K562 (cell line): ENCODE measurements around the gene MPPED1. TPM values are rescaled to one million over a fixed set of nuclear protein-coding genes. Genes with fewer than 3 reads are reported as not detected.

Source experiments
- ATAC-seq: fragments of 200-7000 bp; cut with Tn5 transposase; 3 replicates; pipeline ENCODE4 v1.9.1; 2020; ENCODE audit warnings: moderate library complexity
- BruUV-seq: library from RNA; stranded (reverse); fragments of 400-500 nt; replicated peaks from 2 replicates; lab custom pipeline; 2021; lab: Mats Ljungman, UMichigan
- CTCF ChIA-PET: fragments of 300-600 bp; formaldehyde crosslinking; extraction: SDS; loops from one replicate; lab custom pipeline; 2021; ENCODE audit warnings: low intra/inter-chr PET ratio; lab: Yijun Ruan, JAX
- POLR2A ChIA-PET: fragments of 300-600, 350-650 bp; sonication (Branson Sonifier 250); formaldehyde crosslinking; extraction: SDS; loops from one replicate; lab custom pipeline; 2021; ENCODE audit warnings: antibody characterized with exemption, inconsistent platforms; lab: Yijun Ruan, JAX
- DNase-seq, 4 experiments: peaks; one replicate each; pipeline versions ENCODE4 v3.0.0 to v3.0.0-alpha.2; 2011 to 2018; ENCODE audit warnings: low spot score in 3 of 4, mixed read lengths in 3 of 4; ENCODE audit errors: extremely low read depth in 1 of 4
- FAIRE-seq: peaks from 2 replicates; lab custom pipeline; 2011; peaks lifted over from hg19 to GRCh38; lab: Jason Lieb, UNC
- H2AFZ ChIP-seq: 2 replicates; pipeline ENCODE4 v1.6.0; 2011; ENCODE audit warnings: low read depth, low read length, control low read depth, inconsistent platforms
- H3K27ac ChIP-seq: fragments of 200-600 bp; 3 replicates; pipeline ENCODE4 v1.8.0; 2011; ENCODE audit warnings: low read depth, mild to moderate bottlenecking, control low read depth, inconsistent platforms, low read length, moderate library complexity, mixed read lengths; ENCODE audit errors: extremely low read depth
- H3K27me3 ChIP-seq, 2 experiments: fragments of 300-600 bp in 1 of 2; 2 replicates in 1 of 2; 3 replicates in 1 of 2; pipeline versions ENCODE4 v1.6.0 to v1.8.0; 2011; ENCODE audit warnings: inconsistent platforms in 2 of 2, low read length in 2 of 2, mild to moderate bottlenecking in 1 of 2, mixed read lengths in 1 of 2, moderate library complexity in 1 of 2; ENCODE audit not compliant: control insufficient read depth in 2 of 2, insufficient read depth in 2 of 2
- H3K36me3 ChIP-seq: fragments of 300-600 bp; 3 replicates; pipeline ENCODE4 v1.8.0; 2011; ENCODE audit warnings: mild to moderate bottlenecking, low read length, inconsistent platforms; ENCODE audit not compliant: control insufficient read depth, insufficient read depth
- H3K4me1 ChIP-seq, 2 experiments: fragments of 200-600 bp in 1 of 2; replicated peaks in 1 of 2; 2 replicates in 1 of 2; 3 replicates in 1 of 2; pipeline versions ENCODE4 v1.5.1 to v1.8.0; 2011; ENCODE audit warnings: inconsistent platforms in 2 of 2, low read length in 2 of 2, mild to moderate bottlenecking in 1 of 2, mixed read lengths in 1 of 2, moderate library complexity in 1 of 2; ENCODE audit not compliant: control insufficient read depth in 2 of 2, insufficient read depth in 2 of 2
- H3K4me2 ChIP-seq: 2 replicates; pipeline ENCODE4 v1.6.1; 2011; ENCODE audit warnings: low read length, control low read depth, inconsistent platforms, mixed read lengths; ENCODE audit not compliant: insufficient read depth
- H3K4me3 ChIP-seq: fragments of 200-600 bp; sonication (generic), shearing (Covaris generic); 2 replicates; pipeline ENCODE4 v1.5.1; 2016; ENCODE audit warnings: control low read depth, inconsistent platforms
- H3K79me2 ChIP-seq: fragments of 200-600 bp; 3 replicates; pipeline ENCODE4 v1.8.0; 2011; ENCODE audit warnings: low read length, inconsistent platforms; ENCODE audit not compliant: control insufficient read depth, insufficient read depth
- H3K9ac ChIP-seq, 2 experiments: 2 replicates each; pipeline versions ENCODE4 v1.6.0 to v1.6.1; 2011; ENCODE audit warnings: low read depth in 2 of 2, low read length in 2 of 2, control low read depth in 1 of 2, inconsistent platforms in 1 of 2, mild to moderate bottlenecking in 1 of 2, mixed read lengths in 1 of 2; ENCODE audit not compliant: insufficient read depth in 1 of 2
- H3K9me1 ChIP-seq: one replicate; pipeline ENCODE4 v1.6.0; 2011; ENCODE audit warnings: inconsistent platforms, mild to moderate bottlenecking, low read length, moderate library complexity; ENCODE audit not compliant: control insufficient read depth, insufficient read depth
- H3K9me3 ChIP-seq: replicated peaks from 2 replicates; pipeline ENCODE4 v1.5.1; 2011; ENCODE audit warnings: low read depth, low read length, inconsistent platforms; ENCODE audit not compliant: control insufficient read depth, insufficient read depth
- H4K20me1 ChIP-seq: replicated peaks from 2 replicates; pipeline ENCODE4 v1.6.1; 2011; ENCODE audit warnings: low read length, inconsistent platforms, mixed read lengths; ENCODE audit not compliant: control insufficient read depth, insufficient read depth
- EWSR1 ChIP-seq: fragments of 450-650 bp; IDR thresholded peaks from 2 replicates; pipeline ENCODE4 v1.6.1; 2018; ENCODE audit warnings: borderline replicate concordance, mild to moderate bottlenecking, low read depth, moderate library complexity; ENCODE audit not compliant: partially characterized antibody
- MYBL2 ChIP-seq, 2 experiments: fragments of 450-650 bp in 1 of 2; sonication (generic) in 1 of 2; formaldehyde crosslinking in 1 of 2; IDR thresholded peaks; 2 replicates each; pipeline versions ENCODE4 v1.6.1 to v1.8.1; 2017 to 2022; ENCODE audit warnings: borderline replicate concordance in 1 of 2, inconsistent platforms in 1 of 2, low read depth in 1 of 2, mild to moderate bottlenecking in 1 of 2, missing genetic modification reagents in 1 of 2, moderate library complexity in 1 of 2
- PHF20 ChIP-seq: fragments of 450-650 bp; IDR thresholded peaks from 2 replicates; pipeline ENCODE4 v1.6.1; 2018; ENCODE audit not compliant: partially characterized antibody
- TRIM28 ChIP-seq: fragments of 450-650 bp; IDR thresholded peaks from 2 replicates; pipeline ENCODE4 v1.6.1; 2017
- TSC22D4 ChIP-seq: fragments of 450-650 bp; IDR thresholded peaks from 2 replicates; pipeline ENCODE4 v1.6.1; 2016; ENCODE audit warnings: missing genetic modification characterization, missing biosample characterization, control low read depth
- ZNF830 ChIP-seq: fragments of 250-450 bp; sonication (Bioruptor Pico); IDR thresholded peaks from 2 replicates; pipeline ENCODE4 v1.5.0; 2021; ENCODE audit warnings: mild to moderate bottlenecking
- WGBS: fragments of 100-300 bp; shearing (Covaris generic); methylation state at CpG from one replicate; pipeline ENCODE4 v1.1.6; 2016; ENCODE audit warnings: low coverage, mixed read lengths; ENCODE audit not compliant: insufficient coverage; ENCODE audit errors: missing lambda C conversion rate; 5-methylcytosine and 5-hydroxymethylcytosine counted together
- in situ Hi-C: fragments of 300-500 bp; cut with MboI; formaldehyde crosslinking; loops from 4 replicates; pipeline ENCODE4 v1.15.0; 2018; ENCODE audit warnings: inconsistent platforms, mixed read lengths
- intact Hi-C: fragments of 100-400 bp; cut with micrococcal nuclease; formaldehyde crosslinking; loops from 2 replicates; pipeline ENCODE4 v1.14.2; 2022
- polyA plus RNA-seq, 8 experiments: library from polyadenylated mRNA; depleted of rRNA in 4 of 8; stranded (reverse) in 5 of 8; unstranded in 3 of 8; fragments of >200 nt; fragmentation: Nextera tagmentation in 2 of 8; fragmentation: Illumina TruSeq in 1 of 8; extraction: Ambion mirVana in 2 of 8; extraction: Trizol in 1 of 8; gene quantifications; 2 replicates each; pipeline versions ENCODE4 v1.2.1 to v1.2.3, GENCODE V29; 2011 to 2014; ENCODE audit warnings: inconsistent platforms in 1 of 8, missing spikeins in 1 of 8
- total RNA-seq, 7 experiments: library from RNA; depleted of rRNA in 6 of 7; stranded (reverse); fragments of >200 nt in 6 of 7; fragmentation: Illumina TruSeq in 2 of 7; extraction: Trizol in 2 of 7; gene quantifications; 2 replicates each; pipeline versions ENCODE4 v1.2.1 to v1.2.3, GENCODE V29; 2011 to 2021; ENCODE audit warnings: low replicate concordance in 1 of 7
- TF ChIP-seq, protein P1 (sequence below): fragments of 450-650 bp; formaldehyde crosslinking; IDR thresholded peaks from 2 replicates; pipeline ENCODE4 v1.4.0; 2020; ENCODE audit warnings: mild to moderate bottlenecking, mixed read lengths
- TF ChIP-seq, protein P2 (sequence below): fragments of 450-650 bp; formaldehyde crosslinking; conservative IDR thresholded peaks from 2 replicates; pipeline ENCODE4 v1.4.0; 2022; ENCODE audit warnings: mild to moderate bottlenecking, missing genetic modification characterization
- TF ChIP-seq, protein P3 (sequence below): fragments of 250-450 bp; sonication (Bioruptor Pico); IDR thresholded peaks from 2 replicates; pipeline ENCODE4 v1.8.0; 2022; ENCODE audit warnings: moderate library complexity, mild to moderate bottlenecking, inconsistent platforms
- TF ChIP-seq, protein P4 (sequence below): sonication (generic); formaldehyde crosslinking; IDR thresholded peaks from 2 replicates; pipeline ENCODE4 v1.8.0; 2022; ENCODE audit warnings: missing genetic modification reagents, mild to moderate bottlenecking, moderate library complexity, borderline replicate concordance

MPPED1 gene
- total and polyA plus RNA-seq, 9 of the 15 experiments (the other 6 are each of a cell fraction or from before 2014, with no cell fraction given) = not detected

DNA sequence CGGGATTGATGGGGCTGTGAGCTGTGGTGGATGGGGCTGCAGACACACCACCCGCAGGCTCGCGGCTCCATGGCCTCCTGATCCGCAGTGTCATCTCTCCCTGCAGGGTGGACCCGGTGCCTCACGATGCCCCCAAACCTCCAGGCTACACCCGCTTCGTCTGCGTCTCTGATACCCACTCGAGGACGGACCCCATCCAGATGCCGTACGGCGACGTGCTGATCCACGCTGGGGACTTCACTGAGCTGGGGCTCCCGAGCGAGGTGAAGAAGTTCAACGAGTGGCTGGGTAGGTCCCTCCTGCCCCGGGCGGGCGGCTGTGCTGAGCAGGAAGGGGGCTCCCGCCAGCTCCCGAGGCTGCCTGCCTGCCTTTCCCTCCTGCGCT lies 23.1 kb downstream of the MPPED1 start:
- H3K27ac ChIP-seq = no peak overlapping the region
- intact Hi-C loops (no loop called here), in situ Hi-C loops (no loop called here)
- no peaks in the 10 kb centered on the region for H3K79me2 ChIP-seq
- WGBS = 2% methylated on average over 10 of the region's 26 CpGs
- no peak overlapping the region for H3K4me2 ChIP-seq
- no peak overlapping the region for H3K9ac ChIP-seq
- ChIA-PET POLR2A (interaction anchor here (0.6 kb wide), 1 partner anchor 187 kb away, joined by 3 read pairs; no protein-coding TSS in a partner anchor), CTCF (no interaction called here)
- no peak for DNase-seq
- FAIRE-seq = no peak
- no peaks in the 10 kb centered on the region for H3K9me1 ChIP-seq
- H2AFZ ChIP-seq = no peak overlapping the region
- no peak for ATAC-seq
- H4K20me1 ChIP-seq = no peaks in the 10 kb centered on the region
- H3K9me3 ChIP-seq = no peaks in the 10 kb centered on the region
- no TSS peak for BruUV-seq
- H3K4me3 ChIP-seq = no peak overlapping the region
- no peaks in the 10 kb centered on the region; a peak in 1 of 5 replicates for H3K4me1 ChIP-seq
- H3K27me3 ChIP-seq = peaks cover 0 to 24% of the 10 kb centered on the region in 2 experiments; a peak in 2 of 5 replicates
- no peaks in the 10 kb centered on the region for H3K36me3 ChIP-seq
- TF ChIP-seq, protein P1, sequence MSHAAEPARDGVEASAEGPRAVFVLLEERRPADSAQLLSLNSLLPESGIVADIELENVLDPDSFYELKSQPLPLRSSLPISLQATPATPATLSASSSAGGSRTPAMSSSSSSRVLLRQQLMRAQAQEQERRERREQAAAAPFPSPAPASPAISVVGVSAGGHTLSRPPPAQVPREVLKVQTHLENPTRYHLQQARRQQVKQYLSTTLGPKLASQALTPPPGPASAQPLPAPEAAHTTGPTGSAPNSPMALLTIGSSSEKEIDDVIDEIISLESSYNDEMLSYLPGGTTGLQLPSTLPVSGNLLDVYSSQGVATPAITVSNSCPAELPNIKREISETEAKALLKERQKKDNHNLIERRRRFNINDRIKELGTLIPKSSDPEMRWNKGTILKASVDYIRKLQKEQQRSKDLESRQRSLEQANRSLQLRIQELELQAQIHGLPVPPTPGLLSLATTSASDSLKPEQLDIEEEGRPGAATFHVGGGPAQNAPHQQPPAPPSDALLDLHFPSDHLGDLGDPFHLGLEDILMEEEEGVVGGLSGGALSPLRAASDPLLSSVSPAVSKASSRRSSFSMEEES (CRISPR knock-in tag) = no peak
- TF ChIP-seq EWSR1 (no peak), PHF20 (no peak), TRIM28 (no peak), ZNF830 (no peak), TSC22D4 (tag) (no peak), MYBL2 (IDR thresholded peaks at IDR 0.05; ENCODE audit: low read depth) (no peak), MYBL2 (CRISPR knock-in tag; IDR thresholded peaks at IDR 0.05; ENCODE audit: borderline replicate concordance) (no peak)
- TF ChIP-seq, protein P2, sequence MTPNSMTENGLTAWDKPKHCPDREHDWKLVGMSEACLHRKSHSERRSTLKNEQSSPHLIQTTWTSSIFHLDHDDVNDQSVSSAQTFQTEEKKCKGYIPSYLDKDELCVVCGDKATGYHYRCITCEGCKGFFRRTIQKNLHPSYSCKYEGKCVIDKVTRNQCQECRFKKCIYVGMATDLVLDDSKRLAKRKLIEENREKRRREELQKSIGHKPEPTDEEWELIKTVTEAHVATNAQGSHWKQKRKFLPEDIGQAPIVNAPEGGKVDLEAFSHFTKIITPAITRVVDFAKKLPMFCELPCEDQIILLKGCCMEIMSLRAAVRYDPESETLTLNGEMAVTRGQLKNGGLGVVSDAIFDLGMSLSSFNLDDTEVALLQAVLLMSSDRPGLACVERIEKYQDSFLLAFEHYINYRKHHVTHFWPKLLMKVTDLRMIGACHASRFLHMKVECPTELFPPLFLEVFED = no peak
- TF ChIP-seq, protein P3, sequence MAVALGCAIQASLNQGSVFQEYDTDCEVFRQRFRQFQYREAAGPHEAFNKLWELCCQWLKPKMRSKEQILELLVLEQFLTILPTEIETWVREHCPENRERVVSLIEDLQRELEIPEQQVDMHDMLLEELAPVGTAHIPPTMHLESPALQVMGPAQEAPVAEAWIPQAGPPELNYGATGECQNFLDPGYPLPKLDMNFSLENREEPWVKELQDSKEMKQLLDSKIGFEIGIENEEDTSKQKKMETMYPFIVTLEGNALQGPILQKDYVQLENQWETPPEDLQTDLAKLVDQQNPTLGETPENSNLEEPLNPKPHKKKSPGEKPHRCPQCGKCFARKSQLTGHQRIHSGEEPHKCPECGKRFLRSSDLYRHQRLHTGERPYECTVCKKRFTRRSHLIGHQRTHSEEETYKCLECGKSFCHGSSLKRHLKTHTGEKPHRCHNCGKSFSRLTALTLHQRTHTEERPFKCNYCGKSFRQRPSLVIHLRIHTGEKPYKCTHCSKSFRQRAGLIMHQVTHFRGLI (CRISPR knock-in tag) = no peak
- TF ChIP-seq, protein P4, sequence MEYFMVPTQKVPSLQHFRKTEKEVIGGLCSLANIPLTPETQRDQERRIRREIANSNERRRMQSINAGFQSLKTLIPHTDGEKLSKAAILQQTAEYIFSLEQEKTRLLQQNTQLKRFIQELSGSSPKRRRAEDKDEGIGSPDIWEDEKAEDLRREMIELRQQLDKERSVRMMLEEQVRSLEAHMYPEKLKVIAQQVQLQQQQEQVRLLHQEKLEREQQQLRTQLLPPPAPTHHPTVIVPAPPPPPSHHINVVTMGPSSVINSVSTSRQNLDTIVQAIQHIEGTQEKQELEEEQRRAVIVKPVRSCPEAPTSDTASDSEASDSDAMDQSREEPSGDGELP = no peak
